Vagina (tissue), 2 donors: ENCODE data around the gene ISOC2.

ENCODE experiments used
- POLR2AphosphoS5 ChIP-seq, 2 donors: sonication (generic); formaldehyde crosslinking; IDR thresholded peaks; one replicate each; pipeline ENCODE4 v1.9.0; 2017; ENCODE audit warnings: antibody characterized with exemption in 2 of 2, mild to moderate bottlenecking in 2 of 2, low read depth in 1 of 2; ENCODE audit not compliant: insufficient read depth in 1 of 2
- TF ChIP-seq, protein P1 (sequence below), 3 experiments: fragments of 450-650 bp in 2 of 3; fragments of 200-600 bp in 1 of 3; sonication (generic) in 1 of 3; IDR thresholded peaks; one replicate each; pipeline ENCODE4 v1.5.1; 2017 to 2019; ENCODE audit warnings: antibody characterized with exemption in 3 of 3, mild to moderate bottlenecking in 2 of 3, moderate library complexity in 2 of 3

GRCh38 chr19:55472463-55472862, 11.0 kb upstream of the ISOC2 start:
- TF ChIP-seq, protein P1, sequence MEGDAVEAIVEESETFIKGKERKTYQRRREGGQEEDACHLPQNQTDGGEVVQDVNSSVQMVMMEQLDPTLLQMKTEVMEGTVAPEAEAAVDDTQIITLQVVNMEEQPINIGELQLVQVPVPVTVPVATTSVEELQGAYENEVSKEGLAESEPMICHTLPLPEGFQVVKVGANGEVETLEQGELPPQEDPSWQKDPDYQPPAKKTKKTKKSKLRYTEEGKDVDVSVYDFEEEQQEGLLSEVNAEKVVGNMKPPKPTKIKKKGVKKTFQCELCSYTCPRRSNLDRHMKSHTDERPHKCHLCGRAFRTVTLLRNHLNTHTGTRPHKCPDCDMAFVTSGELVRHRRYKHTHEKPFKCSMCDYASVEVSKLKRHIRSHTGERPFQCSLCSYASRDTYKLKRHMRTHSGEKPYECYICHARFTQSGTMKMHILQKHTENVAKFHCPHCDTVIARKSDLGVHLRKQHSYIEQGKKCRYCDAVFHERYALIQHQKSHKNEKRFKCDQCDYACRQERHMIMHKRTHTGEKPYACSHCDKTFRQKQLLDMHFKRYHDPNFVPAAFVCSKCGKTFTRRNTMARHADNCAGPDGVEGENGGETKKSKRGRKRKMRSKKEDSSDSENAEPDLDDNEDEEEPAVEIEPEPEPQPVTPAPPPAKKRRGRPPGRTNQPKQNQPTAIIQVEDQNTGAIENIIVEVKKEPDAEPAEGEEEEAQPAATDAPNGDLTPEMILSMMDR (IDR thresholded peaks at IDR 0.05): no peak
- TF ChIP-seq POLR2AphosphoS5 (IDR thresholded peaks at IDR 0.05; ENCODE audit: insufficient read depth in 1 of 2, low read depth in 1 of 2): no peak
